ENCODE results near the gene TIGAR.

TIGAR gene

GRCh38 chr12:4380332-4380731 lies 59.3 kb downstream of the TIGAR start:
- DNase-seq = no peak

GRCh38 chr12:4383304-4383865 lies 62.4 kb downstream of the TIGAR start:
- no peak for DNase-seq

GRCh38 chr12:4386801-4387200 lies 65.8 kb downstream of the TIGAR start:
- DNase-seq = no peak

GRCh38 chr12:4387607-4388006 lies 66.6 kb downstream of the TIGAR start:
- no peak for DNase-seq

- DNase-seq = no peak
These were observed 67.0 kb downstream of the TIGAR start for GRCh38 chr12:4388032-4388431.

GRCh38 chr12:4388662-4389061 lies 67.6 kb downstream of the TIGAR start:
- DNase-seq = no peak

GRCh38 chr12:4392223-4392742 lies 71.3 kb downstream of the TIGAR start:
- no peak for DNase-seq

- no peak for DNase-seq
These were observed 72.2 kb downstream of the TIGAR start for GRCh38 chr12:4393211-4393610.

GRCh38 chr12:4395818-4396217 lies 74.8 kb downstream of the TIGAR start:
- DNase-seq = no peak

- DNase-seq = no peak
These were observed 80.1 kb downstream of the TIGAR start for GRCh38 chr12:4401117-4401516.

GRCh38 chr12:4402996-4403395 lies 82.0 kb downstream of the TIGAR start:
- DNase-seq = no peak

Measured in SHP77 (cell line).